T-helper 1 cell treated with Interleukin-12 subunit alpha and Interleukin-12 subunit beta and Interleukin-4 antibody, amounts not matched to agents 30 μg/mL and 1 μg/mL, for 36 hours (primary cell): ENCODE results near the gene FMO2.

Source experiments
- H3K27ac Mint-ChIP-seq: one replicate; pipeline ENCODE4 v1.8.0; 2021; ENCODE audit warnings: mild to moderate bottlenecking, mixed read lengths
- H3K27me3 Mint-ChIP-seq: one replicate; pipeline ENCODE4 v1.8.0; 2021; ENCODE audit warnings: low read depth, mixed read lengths
- H3K36me3 Mint-ChIP-seq: one replicate; pipeline ENCODE4 v1.8.0; 2021; ENCODE audit warnings: low read depth, mixed read lengths
- H3K4me1 Mint-ChIP-seq: one replicate; pipeline ENCODE4 v1.8.0; 2021; ENCODE audit warnings: low read depth, mixed read lengths
- H3K4me3 Mint-ChIP-seq: one replicate; pipeline ENCODE4 v1.8.0; 2021; ENCODE audit warnings: mild to moderate bottlenecking, moderate library complexity, mixed read lengths
- H3K9me3 Mint-ChIP-seq: one replicate; pipeline ENCODE4 v1.8.0; 2021; ENCODE audit warnings: mixed read lengths

FMO2 gene

GRCh38 chr1:171160211-171160610 lies 24.9 kb upstream of the FMO2 start:
- H3K36me3 Mint-ChIP-seq = no peaks in the 10 kb centered on the region
- no peak overlapping the region for H3K27ac Mint-ChIP-seq
- H3K4me1 Mint-ChIP-seq = no peaks in the 10 kb centered on the region
- H3K27me3 Mint-ChIP-seq = no peaks in the 10 kb centered on the region
- H3K9me3 Mint-ChIP-seq = no peaks in the 10 kb centered on the region
- no peak overlapping the region for H3K4me3 Mint-ChIP-seq

DNA sequence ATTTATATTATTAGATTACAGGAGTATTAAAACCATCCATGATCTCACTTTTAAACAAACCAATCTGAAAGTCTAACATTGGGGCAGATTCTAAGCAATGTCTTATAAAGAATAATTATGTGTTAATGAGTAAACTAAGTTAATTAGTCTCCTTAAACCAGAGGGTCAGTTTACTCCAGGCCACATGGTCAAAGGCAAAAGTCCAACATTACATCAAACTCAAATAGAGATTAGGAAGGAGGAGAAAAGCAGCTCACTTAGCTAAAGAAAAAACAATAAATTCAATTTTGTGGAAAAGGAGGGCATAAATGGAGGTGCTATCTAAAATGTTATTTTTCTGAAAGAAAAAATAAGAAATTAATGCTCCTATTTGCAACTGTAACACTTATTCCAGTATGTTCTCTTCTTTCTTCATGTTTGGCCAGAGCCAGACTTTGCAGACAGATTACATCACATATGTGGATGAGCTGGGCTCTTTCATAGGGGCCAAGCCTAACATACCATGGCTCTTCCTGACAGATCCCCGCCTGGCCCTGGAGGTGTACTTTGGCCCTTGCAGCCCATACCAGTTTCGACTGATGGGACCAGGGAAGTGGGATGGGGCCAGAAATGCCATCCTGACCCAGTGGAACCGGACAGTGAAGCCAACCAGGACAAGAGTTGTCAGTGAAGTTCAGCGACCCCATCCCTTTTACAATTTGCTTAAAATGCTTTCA lies 24.3 kb upstream of the FMO2 start:
- no peaks in the 10 kb centered on the region for H3K4me1 Mint-ChIP-seq
- H3K27ac Mint-ChIP-seq = no peak overlapping the region
- H3K27me3 Mint-ChIP-seq = no peaks in the 10 kb centered on the region

DNA sequence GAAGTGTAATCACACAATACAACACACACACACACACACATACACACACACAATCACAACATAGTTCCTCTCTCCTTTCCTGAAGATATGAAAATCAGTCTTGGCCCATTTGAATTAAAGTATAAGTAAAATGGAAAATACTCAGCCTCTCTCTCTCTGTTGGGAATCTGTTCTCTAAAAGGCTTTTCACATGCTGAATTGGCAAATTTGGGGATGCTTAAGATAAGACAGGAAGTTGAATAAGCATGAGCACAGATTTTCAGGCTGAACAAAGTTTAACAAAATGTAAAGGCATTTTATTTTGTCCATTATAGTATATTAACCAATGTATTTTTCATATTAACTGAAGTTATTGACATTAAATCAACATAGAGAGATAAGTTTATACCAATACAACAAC lies 23.7 kb upstream of the FMO2 start:
- Mint-ChIP-seq H3K27ac (no peak overlapping the region), H3K4me1 (no peaks in the 10 kb centered on the region), H3K4me3 (no peak overlapping the region), H3K9me3 (no peaks in the 10 kb centered on the region), H3K27me3 (no peaks in the 10 kb centered on the region), H3K36me3 (no peaks in the 10 kb centered on the region)

More for the DNA sequence above, 24.3 kb upstream of the FMO2 start:
- Mint-ChIP-seq H3K36me3 (no peaks in the 10 kb centered on the region), H3K4me3 (no peak overlapping the region), H3K9me3 (no peaks in the 10 kb centered on the region)

DNA sequence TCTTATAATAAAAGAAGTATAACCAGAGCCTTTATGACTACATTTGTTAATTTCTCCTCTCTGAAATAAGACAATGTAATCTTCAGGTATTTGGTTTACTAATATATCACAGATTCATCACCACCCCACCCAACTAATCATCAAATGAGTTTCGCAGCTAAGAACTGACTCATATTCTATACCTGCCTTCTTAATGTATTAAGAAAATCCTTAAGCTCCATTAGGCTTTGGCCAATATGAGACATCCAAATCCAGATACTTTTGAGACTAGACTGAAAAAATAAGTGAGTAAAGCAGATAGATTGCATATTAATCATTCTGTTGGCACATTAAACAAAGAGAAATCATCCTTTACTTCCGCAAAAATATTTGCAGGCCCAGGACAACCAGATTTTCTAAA lies 18.7 kb upstream of the FMO2 start:
- Mint-ChIP-seq H3K27ac (no peak overlapping the region), H3K9me3 (peaks cover 4% of the 10 kb centered on the region), H3K27me3 (peaks cover 5% of the 10 kb centered on the region), H3K36me3 (no peaks in the 10 kb centered on the region), H3K4me3 (no peak overlapping the region), H3K4me1 (no peaks in the 10 kb centered on the region)

DNA sequence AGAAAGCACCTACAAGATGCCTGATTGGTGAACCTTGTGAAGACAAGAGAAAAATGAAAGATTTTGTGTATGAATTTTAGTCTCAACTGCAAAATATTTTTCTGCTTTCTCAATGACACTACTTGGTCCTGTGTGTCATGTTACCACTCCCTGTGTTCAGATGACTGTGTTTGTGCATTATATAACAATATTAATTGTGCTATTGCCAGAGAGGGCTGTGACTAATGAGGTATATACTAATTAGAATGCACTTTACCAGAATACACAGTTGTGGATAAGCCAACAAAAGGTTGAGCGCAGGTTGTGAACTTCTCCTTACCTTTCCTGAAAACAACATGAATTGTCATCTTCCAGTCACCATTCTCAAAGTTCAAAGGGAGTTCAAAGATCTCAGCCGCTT lies 17.3 kb upstream of the FMO2 start:
- Mint-ChIP-seq H3K36me3 (no peaks in the 10 kb centered on the region), H3K4me1 (no peaks in the 10 kb centered on the region), H3K27ac (no peak overlapping the region), H3K27me3 (peaks cover 5% of the 10 kb centered on the region), H3K9me3 (peaks cover 4% of the 10 kb centered on the region), H3K4me3 (no peak overlapping the region)

DNA sequence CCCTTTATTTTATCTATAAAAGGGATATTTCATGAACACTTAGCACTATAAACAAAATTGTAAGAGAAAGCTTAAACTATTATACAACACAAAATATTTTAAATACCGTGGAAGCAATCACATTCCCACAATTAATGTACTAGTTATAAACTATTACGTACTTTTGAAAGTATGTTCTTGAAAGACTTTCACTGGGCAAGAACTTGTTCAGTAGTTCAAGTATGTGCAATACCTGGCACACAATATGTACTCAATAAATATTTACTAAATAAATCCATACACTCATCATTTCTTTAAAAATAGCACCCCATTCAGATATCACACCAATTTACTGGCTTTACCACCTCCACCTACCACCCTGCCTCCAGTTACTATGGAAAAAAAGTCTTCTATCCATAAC lies 12.6 kb upstream of the FMO2 start:
- H3K36me3 Mint-ChIP-seq = no peaks in the 10 kb centered on the region
- H3K27ac Mint-ChIP-seq = no peak overlapping the region
- peaks cover 13% of the 10 kb centered on the region for H3K27me3 Mint-ChIP-seq
- no peaks in the 10 kb centered on the region for H3K4me1 Mint-ChIP-seq
- peaks cover 4% of the 10 kb centered on the region for H3K9me3 Mint-ChIP-seq
- no peak overlapping the region for H3K4me3 Mint-ChIP-seq

GRCh38 chr1:171173069-171173468 lies 12.0 kb upstream of the FMO2 start:
- Mint-ChIP-seq H3K27ac (no peak overlapping the region), H3K9me3 (peaks cover 4% of the 10 kb centered on the region), H3K27me3 (peaks cover 13% of the 10 kb centered on the region), H3K36me3 (no peaks in the 10 kb centered on the region), H3K4me3 (no peak overlapping the region), H3K4me1 (no peaks in the 10 kb centered on the region)

DNA sequence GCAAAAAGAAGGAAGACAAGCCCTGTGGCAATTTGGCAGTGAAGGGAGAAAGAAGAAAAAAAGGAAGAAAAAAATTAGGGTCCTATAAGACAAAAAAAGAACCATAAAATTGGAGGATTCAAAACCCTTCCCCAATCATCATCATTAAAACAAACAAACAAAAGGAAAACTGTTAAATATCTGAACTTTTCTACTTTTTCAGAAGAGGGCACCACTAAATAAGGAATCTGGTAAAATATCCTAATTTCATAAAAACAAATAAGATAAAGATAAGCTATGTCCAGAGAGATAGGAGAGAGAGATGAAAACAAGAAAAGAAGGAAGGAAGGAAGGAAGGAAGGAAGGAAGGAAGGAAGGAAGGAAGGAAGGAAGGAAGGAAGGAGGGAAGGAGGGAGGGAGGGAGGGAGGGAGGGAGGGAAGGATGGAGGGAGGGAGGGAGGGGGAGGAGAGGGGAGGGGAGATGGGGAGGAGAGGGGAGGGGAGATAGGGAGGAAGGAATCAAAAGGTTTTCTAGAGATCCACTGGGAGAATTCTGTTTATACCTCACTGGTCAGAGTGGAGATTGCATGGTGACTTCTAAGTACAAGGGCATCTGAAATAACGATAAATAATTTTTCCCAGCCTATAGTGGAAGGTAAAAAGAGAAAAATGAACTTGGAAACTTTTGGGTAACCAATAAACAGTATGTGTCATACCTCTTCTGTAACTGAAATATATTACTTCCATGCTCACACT lies 10.4 kb upstream of the FMO2 start:
- H3K27me3 Mint-ChIP-seq = peaks cover 13% of the 10 kb centered on the region
- no peaks in the 10 kb centered on the region for H3K9me3 Mint-ChIP-seq
- no peaks in the 10 kb centered on the region for H3K4me1 Mint-ChIP-seq
- H3K4me3 Mint-ChIP-seq = no peak overlapping the region
- no peaks in the 10 kb centered on the region for H3K36me3 Mint-ChIP-seq
- H3K27ac Mint-ChIP-seq = no peak overlapping the region

GRCh38 chr1:171177261-171177660 lies 7.8 kb upstream of the FMO2 start:
- no peak overlapping the region for H3K4me3 Mint-ChIP-seq
- no peaks in the 10 kb centered on the region for H3K4me1 Mint-ChIP-seq
- H3K9me3 Mint-ChIP-seq = no peaks in the 10 kb centered on the region
- H3K27ac Mint-ChIP-seq = no peak overlapping the region
- peaks cover 8% of the 10 kb centered on the region for H3K27me3 Mint-ChIP-seq
- no peaks in the 10 kb centered on the region for H3K36me3 Mint-ChIP-seq

GRCh38 chr1:171179318-171180227 lies 5.5 kb upstream of the FMO2 start:
- Mint-ChIP-seq H3K9me3 (no peaks in the 10 kb centered on the region), H3K27ac (no peak overlapping the region), H3K4me1 (no peaks in the 10 kb centered on the region), H3K4me3 (no peak overlapping the region), H3K36me3 (no peaks in the 10 kb centered on the region), H3K27me3 (peaks cover 4% of the 10 kb centered on the region)

DNA sequence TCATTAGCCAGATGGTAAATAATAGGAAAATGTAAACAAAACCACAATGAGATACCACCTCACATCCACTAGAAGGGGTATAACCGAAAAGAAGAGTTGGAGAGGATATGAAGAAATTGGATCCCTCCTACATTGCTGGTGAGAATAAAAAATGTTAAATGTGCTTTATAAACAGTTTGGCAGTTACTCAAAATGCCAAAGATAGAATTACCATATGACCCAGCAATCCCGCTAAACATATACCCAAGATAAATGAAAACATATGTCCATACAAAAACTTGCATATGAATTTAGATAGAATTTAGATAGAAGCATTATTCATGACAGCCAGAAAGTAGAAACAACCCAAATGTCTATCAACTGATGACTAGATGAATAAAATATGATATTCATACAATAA lies 4.4 kb upstream of the FMO2 start:
- H3K9me3 Mint-ChIP-seq = no peaks in the 10 kb centered on the region
- H3K27me3 Mint-ChIP-seq = peaks cover 11% of the 10 kb centered on the region
- H3K4me3 Mint-ChIP-seq = no peak overlapping the region
- H3K4me1 Mint-ChIP-seq = no peaks in the 10 kb centered on the region
- H3K36me3 Mint-ChIP-seq = no peaks in the 10 kb centered on the region
- H3K27ac Mint-ChIP-seq = no peak overlapping the region

- peaks cover 3% of the 10 kb centered on the region for H3K4me1 Mint-ChIP-seq
- no peaks in the 10 kb centered on the region for H3K9me3 Mint-ChIP-seq
- no peak overlapping the region for H3K27ac Mint-ChIP-seq
- peaks cover 29% of the 10 kb centered on the region for H3K27me3 Mint-ChIP-seq
- no peaks in the 10 kb centered on the region for H3K36me3 Mint-ChIP-seq
- no peak overlapping the region for H3K4me3 Mint-ChIP-seq
Observed at GRCh38 chr1:171188388-171189266, 3.5 kb downstream of the FMO2 start.

DNA sequence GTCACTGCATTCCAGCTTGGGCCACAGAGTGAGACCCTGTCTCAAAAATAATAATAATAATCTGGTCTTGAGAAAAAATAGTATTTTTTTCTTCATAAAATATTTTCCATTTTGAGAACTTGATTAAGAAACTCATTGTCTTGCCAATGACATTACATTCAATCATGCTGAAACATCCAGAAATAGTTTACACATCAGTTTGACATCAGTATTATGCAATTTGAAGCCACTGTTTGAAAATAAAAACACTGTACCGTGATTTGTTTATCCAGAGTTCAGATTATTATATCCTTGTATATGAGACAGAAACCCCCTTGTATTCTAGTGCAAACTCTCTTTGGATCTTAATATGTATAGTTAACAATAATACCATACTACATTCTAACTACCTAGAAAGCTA lies 6.9 kb downstream of the FMO2 start:
- H3K27me3 Mint-ChIP-seq = peaks cover 18% of the 10 kb centered on the region
- peaks cover 3% of the 10 kb centered on the region for H3K4me1 Mint-ChIP-seq
- H3K4me3 Mint-ChIP-seq = no peak overlapping the region
- no peaks in the 10 kb centered on the region for H3K9me3 Mint-ChIP-seq
- H3K36me3 Mint-ChIP-seq = no peaks in the 10 kb centered on the region
- H3K27ac Mint-ChIP-seq = no peak overlapping the region

- Mint-ChIP-seq H3K27ac (no peak overlapping the region), H3K27me3 (peaks cover 3% of the 10 kb centered on the region), H3K4me3 (no peak overlapping the region), H3K36me3 (no peaks in the 10 kb centered on the region), H3K4me1 (no peaks in the 10 kb centered on the region), H3K9me3 (no peaks in the 10 kb centered on the region)
Observed at GRCh38 chr1:171195767-171196166, 10.7 kb downstream of the FMO2 start.
